GM19455 (cell line): Measurements from ENCODE around the gene PRSS48.
"Not testable (repeated sequence)": the region's sequence is repeated elsewhere in the genome, so short reads cannot be mapped to it uniquely, and the experiment has no call there.

Experiments
- ATAC-seq: cut with Tn5 transposase; IDR thresholded peaks from one replicate; pipeline ENCODE4 v1.9.1; 2021; ENCODE audit not compliant: unreplicated experiment

The PRSS48 gene, protein sequence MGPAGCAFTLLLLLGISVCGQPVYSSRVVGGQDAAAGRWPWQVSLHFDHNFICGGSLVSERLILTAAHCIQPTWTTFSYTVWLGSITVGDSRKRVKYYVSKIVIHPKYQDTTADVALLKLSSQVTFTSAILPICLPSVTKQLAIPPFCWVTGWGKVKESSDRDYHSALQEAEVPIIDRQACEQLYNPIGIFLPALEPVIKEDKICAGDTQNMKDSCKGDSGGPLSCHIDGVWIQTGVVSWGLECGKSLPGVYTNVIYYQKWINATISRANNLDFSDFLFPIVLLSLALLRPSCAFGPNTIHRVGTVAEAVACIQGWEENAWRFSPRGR

DNA sequence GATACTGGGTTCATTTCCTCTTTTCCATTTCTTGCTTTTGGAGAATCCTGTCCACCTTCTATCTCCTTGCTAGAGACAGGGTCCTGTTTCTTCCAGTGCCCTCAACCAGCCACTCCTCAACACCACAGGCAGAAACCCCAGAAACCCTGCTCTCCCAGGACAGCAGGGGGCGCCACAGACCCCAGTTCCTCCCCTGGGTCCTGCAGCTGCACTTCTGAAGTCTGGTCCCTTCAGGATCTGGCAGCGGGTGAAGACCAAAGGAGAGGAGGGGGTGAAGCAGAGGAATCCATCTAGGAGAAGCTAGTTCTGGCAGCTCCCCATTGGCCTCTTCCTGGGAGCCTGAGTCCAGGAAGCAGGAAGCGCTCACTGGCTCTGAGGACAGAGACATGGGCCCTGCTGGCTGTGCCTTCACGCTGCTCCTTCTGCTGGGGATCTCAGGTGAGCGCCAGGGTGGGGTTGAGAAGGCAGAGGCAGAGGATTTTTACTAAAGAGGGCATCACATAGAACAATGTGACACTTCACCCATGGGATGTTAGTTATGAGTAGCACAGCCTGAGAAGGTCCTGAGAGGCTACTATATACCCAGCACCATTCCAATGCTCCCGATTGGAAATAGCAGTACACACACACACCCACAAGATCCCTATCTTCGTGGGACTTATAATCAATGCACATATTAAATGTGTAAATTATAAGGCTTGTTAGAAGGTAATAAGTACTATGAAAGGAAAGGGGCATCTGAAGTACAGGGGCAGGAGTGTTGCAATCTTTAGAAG is at the start of gene PRSS48:
TSS of gene PRSS48 (plus strand) at position 375 of the 776 bp plus-strand sequence. CDS start at position 387, 12 bp downstream.
- peak; percentile 75 for ATAC-seq

DNA sequence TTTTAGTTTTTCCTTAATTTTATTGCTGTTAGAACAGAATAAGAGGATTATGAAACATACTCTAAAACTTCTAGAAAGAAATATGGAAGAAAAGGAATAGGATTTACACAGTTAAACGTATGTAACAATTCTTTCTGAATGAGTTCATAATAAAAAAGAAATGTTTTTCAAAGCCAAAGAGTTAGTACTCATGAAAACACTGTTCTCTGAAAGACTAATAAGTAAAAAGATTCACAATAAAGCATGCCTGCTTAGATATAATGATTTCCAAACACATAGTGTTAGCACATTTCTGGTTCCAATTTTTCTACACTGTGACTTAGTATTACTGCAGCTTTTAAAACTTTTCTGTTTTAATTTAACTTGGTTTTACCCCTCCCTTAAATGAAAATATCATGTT is 49.8 kb upstream of the PRSS48 start:
- ATAC-seq: no peak

DNA sequence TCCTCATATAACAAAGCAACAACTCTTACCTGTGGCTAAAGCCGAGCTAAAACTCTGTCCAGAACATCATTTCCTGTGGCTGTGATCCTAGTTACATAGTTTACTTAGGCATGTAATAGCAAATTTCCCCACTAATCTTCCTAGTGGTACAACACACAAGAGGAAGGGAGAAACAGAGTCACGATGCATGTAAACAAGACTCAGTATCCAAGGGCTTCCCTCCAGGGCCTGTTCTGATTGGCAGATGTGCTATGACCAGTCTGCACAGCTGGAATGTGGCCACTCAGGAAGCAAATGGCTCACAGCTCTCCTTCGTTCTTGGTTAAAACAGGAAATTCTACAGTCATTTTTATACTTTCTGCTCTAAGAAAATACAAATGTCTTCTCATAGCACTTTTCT is 49.2 kb upstream of the PRSS48 start:
- no peak for ATAC-seq

DNA sequence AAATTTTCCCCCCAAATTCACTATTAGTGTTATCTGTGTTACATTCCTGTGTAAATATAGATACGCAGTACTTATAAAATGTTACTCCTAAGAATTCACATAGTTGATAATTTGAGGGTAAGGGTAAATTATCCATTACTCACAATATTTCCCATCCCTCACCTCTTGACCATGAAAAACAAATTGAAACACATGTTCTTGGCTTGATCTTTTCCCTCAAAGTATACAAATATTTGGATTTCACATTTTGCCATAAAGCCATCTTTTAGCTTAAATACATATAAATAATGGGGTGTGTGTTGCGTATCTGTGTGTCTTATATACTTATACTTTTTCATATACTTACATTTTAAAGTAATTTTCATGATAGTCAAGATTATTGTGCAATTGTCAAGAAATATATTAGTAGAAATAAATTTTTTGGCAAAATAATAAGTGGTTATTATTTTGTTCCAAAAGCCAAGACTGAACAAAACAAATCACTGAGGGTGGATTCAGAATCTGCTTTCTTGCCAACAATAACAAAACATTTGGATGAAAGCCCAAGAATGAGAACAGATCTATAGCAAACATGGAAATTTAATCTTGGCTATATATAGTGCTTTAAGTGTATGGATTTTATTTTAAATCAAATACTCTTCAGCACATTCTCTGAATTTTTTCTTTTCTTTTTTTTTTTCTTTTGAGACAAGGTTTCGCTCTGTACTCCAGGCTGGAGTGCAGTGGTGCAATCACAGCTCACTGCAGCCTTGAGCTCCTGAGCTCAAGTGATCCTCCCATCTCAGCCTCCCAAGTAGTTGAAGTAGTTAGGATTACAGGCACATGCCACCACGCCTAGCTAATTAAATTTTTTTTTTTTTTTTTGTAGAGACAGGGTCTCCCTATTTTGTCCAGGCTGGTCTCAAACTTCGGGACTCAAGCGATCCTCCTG is 48.5 kb upstream of the PRSS48 start:
- ATAC-seq: no peak

DNA sequence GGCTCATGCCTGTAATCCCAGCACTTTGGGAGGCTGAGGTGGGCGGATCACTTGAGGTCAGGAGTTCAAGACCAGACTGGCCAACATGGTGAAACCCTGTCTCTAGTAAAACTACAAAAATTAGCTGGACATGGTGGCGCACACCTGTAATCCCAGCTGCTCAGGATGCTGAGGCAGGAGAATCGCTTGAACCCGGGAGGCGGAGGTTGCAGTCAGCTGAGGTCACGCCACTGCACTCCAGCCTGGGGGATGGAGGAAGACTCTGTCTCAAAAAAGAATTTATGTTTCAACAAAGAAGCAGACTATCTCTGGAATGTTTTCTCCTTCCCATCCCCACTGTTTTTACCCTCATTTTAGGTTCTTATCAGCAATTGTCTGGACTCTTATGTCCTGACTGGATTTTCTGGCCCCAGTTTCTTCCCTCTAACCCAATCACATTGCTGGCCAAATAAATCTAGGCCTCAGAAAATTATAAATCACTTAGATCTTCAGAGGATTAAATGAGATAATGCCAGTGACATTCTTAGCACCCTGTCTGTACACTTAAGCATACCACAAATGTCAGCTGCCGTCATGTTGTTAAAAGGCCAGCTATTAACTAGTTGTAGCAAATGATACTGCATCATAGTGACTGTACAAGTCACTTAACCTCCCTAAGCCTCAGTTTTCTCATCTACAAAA is 44.9 kb upstream of the PRSS48 start:
- ATAC-seq: no peak

DNA sequence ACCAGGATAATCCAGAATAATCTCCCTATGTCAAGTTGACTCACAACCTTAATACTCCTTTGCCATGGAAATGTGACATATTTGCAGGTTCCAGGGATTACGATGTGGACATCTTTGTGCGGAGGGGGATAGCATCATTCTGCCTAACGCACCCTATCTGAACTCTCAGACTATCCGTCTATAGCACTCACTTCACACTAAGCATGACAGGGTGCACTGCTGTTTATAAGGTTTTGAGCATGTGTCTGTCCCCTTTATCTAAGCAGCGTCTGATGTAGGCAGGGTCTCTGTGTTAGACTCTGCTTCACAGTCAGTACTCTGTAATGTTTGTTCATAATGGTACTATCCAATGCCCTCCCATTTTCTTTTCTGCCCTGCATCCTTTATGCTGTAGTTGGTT is 43.4 kb upstream of the PRSS48 start:
- ATAC-seq: no peak

DNA sequence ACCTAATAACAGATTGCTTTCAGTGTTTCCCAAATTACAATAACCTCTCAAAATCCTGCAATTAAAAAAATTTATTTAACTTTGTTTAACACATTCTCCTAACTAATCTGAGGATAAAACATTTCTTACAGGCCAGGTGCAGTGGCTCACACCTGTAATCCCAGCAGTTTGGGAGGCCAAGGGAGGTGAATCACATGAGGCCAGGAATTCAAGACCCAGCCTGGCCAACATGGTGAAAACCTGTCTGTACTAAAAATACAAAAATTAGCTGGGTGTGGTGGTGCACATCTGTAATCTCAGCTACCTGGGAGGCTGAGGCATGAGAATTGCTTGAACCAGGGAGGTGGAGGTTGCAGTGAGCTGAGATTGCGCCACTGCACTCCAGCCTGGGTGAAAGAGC is 41.6 kb upstream of the PRSS48 start:
- ATAC-seq: not testable (repeated sequence)

DNA sequence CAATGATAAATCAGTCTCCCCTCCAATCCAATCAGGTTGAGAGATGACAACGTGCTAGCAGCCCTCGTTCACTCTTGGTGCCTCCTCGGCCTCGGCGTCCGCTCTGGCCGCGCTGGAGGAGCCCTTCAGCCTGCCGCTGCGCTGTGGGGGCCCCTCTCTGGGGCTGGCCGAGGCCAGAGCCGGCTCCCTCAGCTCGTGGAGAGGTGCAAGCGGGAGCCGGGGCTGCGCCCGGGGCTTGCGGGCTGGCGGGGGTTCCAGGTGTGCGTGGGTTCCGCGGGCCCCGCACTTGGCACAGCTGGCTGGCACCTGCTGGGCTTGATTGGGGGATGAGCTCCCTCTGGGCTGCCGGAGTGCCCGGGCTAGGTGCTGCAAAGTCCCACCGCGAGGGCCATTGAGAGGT is 40.9 kb upstream of the PRSS48 start:
- no peak for ATAC-seq

DNA sequence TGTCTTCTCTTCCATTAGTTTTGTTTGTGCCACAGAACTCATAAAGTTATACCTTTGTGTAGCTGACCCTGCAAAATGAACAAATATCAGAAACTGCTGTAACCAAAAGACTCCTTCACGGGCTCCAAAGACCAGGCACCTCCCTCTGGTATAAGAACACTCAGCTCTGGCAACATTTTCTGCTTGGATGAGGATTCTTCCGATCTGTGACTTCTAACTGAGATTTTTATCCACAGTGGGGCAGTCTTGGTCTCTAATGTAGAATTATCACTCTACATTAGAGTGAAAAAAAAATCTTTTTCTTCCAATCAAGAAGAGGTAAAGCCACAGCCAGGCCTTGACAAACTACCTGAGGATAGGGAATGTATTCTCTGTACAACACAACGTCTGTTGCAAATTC is 38.5 kb upstream of the PRSS48 start:
- ATAC-seq: no peak

DNA sequence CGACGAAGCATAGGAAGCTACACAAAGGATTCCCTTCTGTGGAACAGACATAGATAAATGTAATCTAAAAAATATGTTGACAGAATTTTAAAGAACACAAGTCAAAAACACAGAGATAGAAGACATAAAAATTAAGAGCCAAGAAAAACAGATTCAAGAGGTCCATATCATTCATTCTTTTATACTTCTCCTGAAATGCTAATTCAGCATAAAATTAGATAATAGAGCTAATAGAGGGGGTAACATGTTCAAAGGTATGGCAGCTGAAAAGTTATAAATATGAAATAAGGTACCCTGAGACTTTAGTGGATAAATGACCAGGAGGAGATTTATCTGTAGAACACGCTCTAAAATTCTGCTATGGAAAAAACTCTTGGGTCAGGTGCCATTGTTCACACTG is 37.4 kb upstream of the PRSS48 start:
- no peak for ATAC-seq

DNA sequence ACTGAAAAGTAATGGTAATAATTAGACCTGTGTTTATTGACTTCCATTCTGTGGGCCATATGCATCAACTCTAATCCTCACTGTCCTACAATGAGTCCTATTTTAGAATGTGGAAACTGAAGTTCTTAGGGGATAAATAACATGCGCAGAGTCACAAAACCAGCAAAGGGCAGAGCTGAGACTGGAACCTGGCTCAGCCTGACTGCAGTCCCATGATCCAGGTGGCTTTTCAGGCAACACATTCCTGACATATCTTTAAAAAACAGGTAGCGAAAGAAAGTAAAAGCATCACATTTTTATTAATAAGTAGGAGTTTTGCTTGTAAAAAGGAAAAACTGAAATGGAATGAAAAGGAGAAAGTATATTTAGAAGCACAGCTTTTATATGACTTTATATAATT is 34.7 kb upstream of the PRSS48 start:
- no peak for ATAC-seq

DNA sequence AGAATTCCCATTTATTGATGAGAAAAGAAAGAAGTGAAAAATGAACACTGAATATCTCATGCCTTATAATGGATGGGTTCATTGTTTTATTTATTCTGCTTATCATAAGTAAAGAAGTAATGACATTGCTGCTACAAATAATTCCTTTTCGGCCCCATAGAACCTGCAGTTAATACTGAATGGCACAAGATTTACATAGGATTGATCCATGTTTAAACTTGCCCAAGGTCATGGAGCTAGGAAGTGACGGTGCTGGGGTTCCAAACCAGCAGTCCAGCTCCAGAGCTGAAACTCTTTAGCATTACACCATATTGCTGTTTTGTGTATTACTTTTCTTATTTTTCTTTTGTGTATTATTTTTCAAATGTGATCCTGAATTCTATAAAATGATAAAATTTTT is 30.2 kb upstream of the PRSS48 start:
- ATAC-seq: no peak

DNA sequence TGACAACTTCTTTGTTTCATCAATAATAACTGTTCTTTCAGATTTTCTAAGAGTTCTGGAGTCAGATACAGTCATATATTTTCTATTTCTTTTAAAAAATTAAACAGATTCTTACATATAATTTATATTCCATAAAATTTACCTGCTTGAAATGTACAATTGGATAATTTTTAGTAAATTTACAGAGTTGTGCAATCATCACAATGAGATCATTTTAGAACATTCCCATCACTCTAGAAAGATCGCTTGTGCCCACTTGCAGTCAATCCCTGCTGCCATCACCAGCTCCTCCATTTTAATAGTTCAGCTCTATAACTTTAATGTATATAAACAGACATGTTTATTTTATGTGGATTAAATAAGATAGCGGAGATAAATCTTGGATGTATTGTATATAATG is 29.6 kb upstream of the PRSS48 start:
- no peak for ATAC-seq

DNA sequence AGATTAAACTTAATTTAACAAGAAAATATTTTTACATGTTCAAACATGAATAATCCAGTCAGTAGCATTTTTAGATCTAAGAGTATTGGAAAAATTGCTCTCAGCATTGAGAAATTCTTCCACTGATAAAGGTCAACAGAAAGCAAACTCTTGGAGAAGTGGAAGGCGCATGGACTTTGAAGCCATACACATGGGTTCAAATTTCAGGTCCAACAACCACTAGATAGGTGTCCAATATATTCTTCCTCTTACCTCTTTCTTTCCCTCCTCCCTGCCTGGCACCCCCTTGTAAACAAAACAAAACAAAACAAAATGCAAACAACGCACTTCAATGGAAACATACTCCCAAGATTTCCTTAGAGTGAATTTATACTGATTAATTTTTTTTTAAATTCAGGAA is 28.4 kb upstream of the PRSS48 start:
- no peak for ATAC-seq

DNA sequence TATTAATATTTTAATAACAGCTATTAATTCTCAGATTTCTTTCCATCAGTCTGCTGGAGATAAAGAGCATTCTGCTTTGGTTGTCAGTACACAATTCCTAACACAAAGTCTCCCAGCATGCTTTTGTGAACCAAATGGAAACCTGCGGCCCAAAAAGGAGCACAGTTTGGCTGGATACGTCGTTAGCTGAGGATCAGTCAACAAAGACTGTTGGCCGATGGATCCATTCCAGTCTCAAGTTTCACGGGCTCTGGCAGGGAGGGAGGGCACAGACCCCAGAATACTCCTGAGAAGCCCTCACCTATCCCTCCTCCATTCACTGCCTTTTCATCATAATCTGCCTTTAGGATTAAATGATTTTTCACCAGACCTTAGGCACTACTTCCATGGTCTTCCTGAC is 26.3 kb upstream of the PRSS48 start:
- no peak for ATAC-seq

DNA sequence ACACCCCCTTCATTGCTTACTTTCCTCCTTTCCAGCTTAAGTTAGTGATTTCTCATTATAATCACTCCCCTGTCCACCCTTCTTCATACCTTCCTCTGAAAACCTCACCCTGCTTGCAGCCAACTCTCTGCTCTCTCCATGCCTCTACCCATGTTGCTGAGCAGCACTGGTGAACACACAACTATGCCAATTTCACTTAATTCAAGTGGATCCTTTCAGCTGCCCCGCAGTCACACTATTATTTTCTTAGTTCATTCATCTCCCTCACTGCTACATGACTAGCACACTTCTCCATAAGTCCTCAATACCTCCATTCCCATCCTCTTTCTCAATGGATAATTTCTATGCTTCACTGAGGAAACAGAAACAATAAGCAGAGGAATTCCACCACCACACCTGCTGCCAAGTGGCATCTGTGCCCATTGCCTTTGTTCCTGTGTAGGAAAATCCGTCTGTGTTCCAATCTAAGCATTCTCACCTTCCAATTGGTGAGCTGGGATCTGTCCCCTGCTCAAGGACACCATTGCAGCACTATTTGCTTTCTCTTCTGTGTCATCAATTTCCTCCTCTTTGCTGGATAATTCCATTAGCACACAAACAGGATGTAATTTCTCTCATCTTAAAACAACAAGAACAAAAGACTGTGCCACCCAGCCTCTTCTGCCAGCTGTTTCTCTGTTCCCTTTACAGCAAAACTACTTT is 25.2 kb upstream of the PRSS48 start:
- ATAC-seq: no peak

DNA sequence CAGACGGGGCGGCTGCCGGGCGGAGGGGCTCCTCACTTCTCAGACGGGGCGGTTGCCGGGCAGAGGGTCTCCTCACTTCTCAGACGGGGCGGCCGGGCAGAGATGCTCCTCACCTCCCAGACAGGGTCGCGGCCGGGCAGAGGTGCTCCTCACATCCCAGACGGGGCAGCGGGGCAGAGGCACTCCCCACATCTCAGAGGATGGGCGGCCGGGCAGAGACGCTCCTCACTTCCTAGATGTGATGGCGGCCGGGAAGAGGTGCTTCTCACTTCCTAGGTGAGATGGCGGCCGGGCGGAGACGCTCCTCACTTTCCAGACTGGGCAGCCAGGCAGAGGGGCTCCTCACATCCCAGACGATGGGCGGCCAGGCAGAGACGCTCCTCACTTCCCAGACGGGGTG is 21.7 kb upstream of the PRSS48 start:
- not testable (repeated sequence) for ATAC-seq

DNA sequence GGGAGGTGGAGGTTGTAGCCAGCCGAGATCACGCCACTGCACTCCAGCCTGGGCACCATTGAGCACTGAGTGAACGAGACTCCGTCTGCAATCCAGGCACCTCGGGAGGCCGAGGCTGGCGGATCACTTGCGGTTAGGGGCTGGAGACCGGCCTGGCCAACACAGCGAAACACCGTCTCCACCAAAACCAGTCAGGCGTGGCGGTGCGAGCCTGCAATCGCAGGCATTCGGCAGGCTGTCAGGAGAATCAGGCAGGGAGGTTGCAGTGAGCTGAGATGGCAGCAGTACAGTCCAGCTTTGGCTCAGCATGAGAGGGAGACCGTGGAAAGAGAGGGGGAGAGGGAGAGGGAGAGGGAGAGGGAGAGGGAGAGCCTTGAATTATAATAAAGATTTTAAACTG is 21.3 kb upstream of the PRSS48 start:
- not testable (repeated sequence) for ATAC-seq

DNA sequence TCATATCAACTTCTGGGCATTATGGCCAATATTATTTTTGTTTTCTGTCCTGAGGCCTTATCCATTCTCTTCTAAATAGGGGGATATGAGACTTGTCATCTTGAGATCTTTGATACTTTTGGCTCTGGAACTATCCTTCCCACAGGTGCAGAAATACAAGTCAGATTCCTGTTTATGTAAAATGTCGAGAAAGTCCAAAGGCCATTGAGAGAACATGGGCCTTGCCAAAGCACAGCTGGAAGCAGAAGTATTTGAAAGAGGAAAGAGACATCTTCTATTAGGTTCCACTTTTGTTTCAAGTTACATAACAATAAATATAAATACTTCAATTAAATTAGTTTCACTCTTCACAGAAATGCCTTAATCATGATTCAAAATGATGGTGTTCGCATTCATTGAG is 20.8 kb upstream of the PRSS48 start:
- no peak for ATAC-seq

DNA sequence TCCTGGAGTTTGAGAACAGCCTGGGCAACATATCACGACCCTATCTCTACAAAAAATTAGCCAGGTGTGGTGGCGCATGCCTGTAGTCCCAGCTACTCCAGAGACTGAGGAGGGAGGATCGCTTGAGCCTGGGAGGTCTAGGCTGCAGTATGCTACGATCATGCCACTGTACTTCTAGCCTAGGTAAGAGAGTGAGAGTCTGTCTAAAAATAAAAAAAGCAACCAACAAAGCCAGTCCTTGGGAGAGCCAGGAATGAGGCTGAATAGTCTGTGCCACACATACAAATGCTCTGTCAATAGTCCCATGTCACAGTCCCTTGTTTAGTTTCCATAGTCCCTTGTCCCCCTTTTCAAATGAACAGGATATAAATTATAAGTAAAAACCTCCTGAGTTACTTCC is 19.3 kb upstream of the PRSS48 start:
- no peak for ATAC-seq
